Measurements from ENCODE around the gene ARHGEF1.

Gene ARHGEF1

GRCh38 chr19:41910240-41910991, 27.4 kb downstream of the ARHGEF1 start:
- TF ChIP-seq MAX (IDR thresholded peaks at IDR 0.05; ENCODE audit: low read depth, low read length) (no peak), POLR2A (IDR thresholded peaks at IDR 0.05; ENCODE audit: extremely low read depth, insufficient read length) (no peak), CTCF (IDR thresholded peaks at IDR 0.05; ENCODE audit: low read depth, low read length) (no peak), MYC (IDR thresholded peaks at IDR 0.05; ENCODE audit: low read depth, low read length) (no peak)
- no peak overlapping the region for H3K4me3 ChIP-seq (ENCODE audit: low read depth, low read length)
- no peak for DNase-seq (ENCODE audit: low read depth)

- TF ChIP-seq MAX (IDR thresholded peaks at IDR 0.05; ENCODE audit: low read depth, low read length) (no peak), CTCF (IDR thresholded peaks at IDR 0.05; ENCODE audit: low read depth, low read length) (no peak), POLR2A (IDR thresholded peaks at IDR 0.05; ENCODE audit: extremely low read depth, insufficient read length) (no peak), MYC (IDR thresholded peaks at IDR 0.05; ENCODE audit: low read depth, low read length) (no peak)
- H3K4me3 ChIP-seq (ENCODE audit: low read depth, low read length) = no peak overlapping the region
- no peak for DNase-seq (ENCODE audit: low read depth)
Observed at GRCh38 chr19:41910992-41911888, 28.3 kb downstream of the ARHGEF1 start.

- no peak for DNase-seq (ENCODE audit: low read depth)
- H3K4me3 ChIP-seq (ENCODE audit: low read depth, low read length) = no peak overlapping the region
- no peak for TF ChIP-seq POLR2A (IDR thresholded peaks at IDR 0.05; ENCODE audit: extremely low read depth, insufficient read length)
- TF ChIP-seq MYC (IDR thresholded peaks at IDR 0.05; ENCODE audit: low read depth, low read length) = no peak
- no peak for TF ChIP-seq CTCF (IDR thresholded peaks at IDR 0.05; ENCODE audit: low read depth, low read length)
- TF ChIP-seq MAX (IDR thresholded peaks at IDR 0.05; ENCODE audit: low read depth, low read length) = no peak
Observed at GRCh38 chr19:41911889-41912731, 29.1 kb downstream of the ARHGEF1 start.

- no peak overlapping the region for H3K4me3 ChIP-seq (ENCODE audit: low read depth, low read length)
- no peak for DNase-seq (ENCODE audit: low read depth)
- TF ChIP-seq MYC (IDR thresholded peaks at IDR 0.05; ENCODE audit: low read depth, low read length) = no peak
- no peak for TF ChIP-seq POLR2A (IDR thresholded peaks at IDR 0.05; ENCODE audit: extremely low read depth, insufficient read length)
- TF ChIP-seq CTCF (IDR thresholded peaks at IDR 0.05; ENCODE audit: low read depth, low read length) = no peak
- TF ChIP-seq MAX (IDR thresholded peaks at IDR 0.05; ENCODE audit: low read depth, low read length) = no peak
Observed at GRCh38 chr19:41912899-41913537, 30.0 kb downstream of the ARHGEF1 start.
